HFFc6 (cell line): ENCODE measurements around the gene FN1. TPM values are rescaled to one million over a fixed set of nuclear protein-coding genes. Genes with fewer than 3 reads are reported as not detected.

ENCODE experiments used
- DNase-seq: peaks from one replicate; pipeline ENCODE4 v3.0.0-alpha.2; 2018
- H3K27ac Mint-ChIP-seq: 2 replicates; pipeline ENCODE4 v1.8.0; 2020; ENCODE audit warnings: mild to moderate bottlenecking, mixed read lengths
- H3K27me3 Mint-ChIP-seq: 2 replicates; pipeline ENCODE4 v1.8.0; 2021; ENCODE audit warnings: mild to moderate bottlenecking, moderate library complexity, mixed read lengths; ENCODE audit not compliant: insufficient read depth
- H3K36me3 Mint-ChIP-seq: 2 replicates; pipeline ENCODE4 v1.8.0; 2021; ENCODE audit warnings: low read depth, mixed read lengths
- H3K4me1 Mint-ChIP-seq: 2 replicates; pipeline ENCODE4 v1.8.0; 2020; ENCODE audit warnings: low read depth, mixed read lengths
- H3K4me3 Mint-ChIP-seq: 2 replicates; pipeline ENCODE4 v1.8.0; 2020; ENCODE audit warnings: mild to moderate bottlenecking, moderate library complexity, mixed read lengths
- H3K9me3 Mint-ChIP-seq: 2 replicates; pipeline ENCODE4 v1.8.0; 2020; ENCODE audit warnings: mild to moderate bottlenecking, mixed read lengths
- CTCF ChIP-seq: fragments of 200-600 bp; sonication (generic); IDR thresholded peaks from 2 replicates; pipeline ENCODE4 v1.5.0; 2021; ENCODE audit warnings: antibody characterized with exemption, mild to moderate bottlenecking
- total RNA-seq, 6 experiments: library from RNA; stranded (reverse); fragmentation: NEBNext Ultra II Directional; extraction: Animal tissue kit (Norgen Biotek cat#: 25700); gene quantifications; 2 replicates in 1 of 6; 3 replicates in 5 of 6; pipeline ENCODE4 v1.2.3, GENCODE V29; 2021

The FN1 gene
- total RNA-seq, 6 experiments from 2014 or later, result 2,848 to 5,249 (median 2,869) TPM

- Mint-ChIP-seq H3K4me3 (no peak overlapping the region; the same call in 1 of the 2 replicates), H3K27me3 (peaks cover 31% of the 10 kb centered on the region), H3K9me3 (peaks cover 6% of the 10 kb centered on the region), H3K27ac (peak overlapping the region; percentile 61), H3K4me1 (peaks cover 67% of the 10 kb centered on the region), H3K36me3 (peaks cover 82% of the 10 kb centered on the region)
- no peak for DNase-seq
- TF ChIP-seq CTCF, result no peak
Measured at GRCh38 chr2:215394102-215394805, 41.6 kb downstream of the FN1 start.

GRCh38 chr2:215392687-215393270 lies 43.1 kb downstream of the FN1 start:
- peaks cover 67% of the 10 kb centered on the region for H3K36me3 Mint-ChIP-seq

GRCh38 chr2:215392164-215392563 lies 43.7 kb downstream of the FN1 start:
- no peak for DNase-seq
- Mint-ChIP-seq H3K4me1 (peaks cover 46% of the 10 kb centered on the region), H3K4me3 (no peak overlapping the region; the same call in 1 of the 2 replicates), H3K36me3 (peaks cover 64% of the 10 kb centered on the region), H3K27ac (peak overlapping the region; percentile 68), H3K9me3 (peaks cover 6% of the 10 kb centered on the region), H3K27me3 (peaks cover 33% of the 10 kb centered on the region)
- TF ChIP-seq CTCF, result no peak

More at GRCh38 chr2:215392687-215393270, 43.1 kb downstream of the FN1 start:
- H3K9me3 Mint-ChIP-seq, result peaks cover 6% of the 10 kb centered on the region
- peaks cover 33% of the 10 kb centered on the region for H3K27me3 Mint-ChIP-seq
- no peak for DNase-seq
- TF ChIP-seq CTCF, result no peak
- peak overlapping the region; percentile 54; the same call in 1 of the 2 replicates for H3K4me3 Mint-ChIP-seq
- H3K27ac Mint-ChIP-seq, result peak overlapping the region; percentile 68
- H3K4me1 Mint-ChIP-seq, result peaks cover 52% of the 10 kb centered on the region

- Mint-ChIP-seq H3K4me1 (peaks cover 40% of the 10 kb centered on the region), H3K27ac (peak overlapping the region; percentile 62), H3K36me3 (peaks cover 65% of the 10 kb centered on the region), H3K4me3 (peak overlapping the region; percentile 45; the same call in 1 of the 2 replicates), H3K27me3 (peaks cover 34% of the 10 kb centered on the region), H3K9me3 (peaks cover 6% of the 10 kb centered on the region)
- DNase-seq, result no peak
- TF ChIP-seq CTCF, result no peak
Measured at GRCh38 chr2:215391531-215391930, 44.3 kb downstream of the FN1 start.

- peaks cover 33% of the 10 kb centered on the region for H3K4me1 Mint-ChIP-seq
- peaks cover 6% of the 10 kb centered on the region for H3K9me3 Mint-ChIP-seq
- peak overlapping the region; percentile 62 for H3K27ac Mint-ChIP-seq
- DNase-seq, result no peak
- no peak for TF ChIP-seq CTCF
- peaks cover 64% of the 10 kb centered on the region for H3K36me3 Mint-ChIP-seq
- H3K27me3 Mint-ChIP-seq, result peaks cover 44% of the 10 kb centered on the region
- H3K4me3 Mint-ChIP-seq, result no peak overlapping the region; the same call in 1 of the 2 replicates
Measured at GRCh38 chr2:215390550-215390913, 45.3 kb downstream of the FN1 start.
